HepG2 (cell line): Measurements from ENCODE around the gene CA9. TPM values are rescaled to one million over a fixed set of nuclear protein-coding genes. Genes with fewer than 3 reads are reported as not detected.
A peak's percentile ranks its signal among the peaks of the same experiment; 100 is the strongest.

Source experiments
- ATAC-seq: fragments of 200-7000 bp; cut with Tn5 transposase; 3 replicates; pipeline ENCODE4 v1.9.1; 2020; ENCODE audit warnings: mild to moderate bottlenecking, moderate library complexity
- BruUV-seq: library from RNA; stranded (reverse); fragments of 400-500 nt; replicated peaks from 2 replicates; lab custom pipeline; 2021; lab: Mats Ljungman, UMichigan
- CTCF ChIA-PET: fragments of 300-600 bp; formaldehyde crosslinking; extraction: SDS; loops from one replicate; lab custom pipeline; 2021; ENCODE audit warnings: low total read pairs, inconsistent platforms, low intra/inter-chr PET ratio; lab: Yijun Ruan, JAX
- POLR2A ChIA-PET: fragments of 350-600 bp; sonication (Branson Sonifier 250); formaldehyde crosslinking; loops from one replicate; lab custom pipeline; 2020; ENCODE audit warnings: antibody characterized with exemption, inconsistent platforms; lab: Yijun Ruan, JAX
- DNase-seq: peaks from one replicate; pipeline ENCODE4 v3.0.0-alpha.2; 2015; ENCODE audit warnings: low spot score
- FAIRE-seq: peaks from 3 replicates; lab custom pipeline; 2011; peaks lifted over from hg19 to GRCh38; lab: Jason Lieb, UNC
- H2AFZ ChIP-seq: one replicate; pipeline ENCODE4 v1.6.1; 2011; ENCODE audit warnings: low read length, inconsistent platforms
- H3K27ac ChIP-seq: fragments of 300-600 bp; 3 replicates; pipeline ENCODE4 v1.8.0; 2011; ENCODE audit warnings: mixed run types, mild to moderate bottlenecking, mixed read lengths, low read length, inconsistent platforms; ENCODE audit not compliant: insufficient read depth; ENCODE audit errors: extremely low read length
- H3K27me3 ChIP-seq, 2 experiments: fragments of 200-600 bp in 1 of 2; 2 replicates in 1 of 2; 3 replicates in 1 of 2; pipeline versions ENCODE4 v1.6.0 to v1.8.0; 2011; ENCODE audit warnings: low read length in 2 of 2, mild to moderate bottlenecking in 2 of 2, moderate library complexity in 2 of 2, inconsistent platforms in 1 of 2; ENCODE audit not compliant: insufficient read depth in 2 of 2, control insufficient read depth in 1 of 2
- H3K36me3 ChIP-seq, 2 experiments: fragments of 200-600 bp in 1 of 2; replicated peaks in 1 of 2; 2 replicates in 1 of 2; 3 replicates in 1 of 2; pipeline versions ENCODE4 v1.5.1 to v1.8.0; 2011; ENCODE audit warnings: low read length in 2 of 2, inconsistent platforms in 1 of 2; ENCODE audit not compliant: insufficient read depth in 2 of 2, control insufficient read depth in 1 of 2
- H3K4me1 ChIP-seq: 2 replicates; pipeline ENCODE4 v1.5.1; 2012; ENCODE audit warnings: low read length, inconsistent platforms; ENCODE audit not compliant: insufficient read depth
- H3K4me2 ChIP-seq: 2 replicates; pipeline ENCODE4 v1.6.0; 2011; ENCODE audit warnings: low read depth, low read length, inconsistent platforms
- H3K4me3 ChIP-seq, 3 experiments: fragments of 200-600 bp in 1 of 3; sonication (generic), shearing (Covaris generic) in 1 of 3; replicated peaks in 1 of 3; 2 replicates each; pipeline ENCODE4 v1.5.1; 2011 to 2016; ENCODE audit warnings: low read length in 3 of 3, inconsistent platforms in 2 of 3, low read depth in 2 of 3, mild to moderate bottlenecking in 2 of 3, control low read depth in 1 of 3, mixed read lengths in 1 of 3; ENCODE audit not compliant: insufficient read depth in 1 of 3
- H3K79me2 ChIP-seq: one replicate; pipeline ENCODE4 v1.6.1; 2011; ENCODE audit warnings: low read length, inconsistent platforms; ENCODE audit not compliant: insufficient read depth
- H3K9ac ChIP-seq: 2 replicates; pipeline ENCODE4 v1.6.0; 2011; ENCODE audit warnings: mild to moderate bottlenecking, low read depth, low read length, inconsistent platforms; ENCODE audit not compliant: insufficient read depth
- H3K9me3 ChIP-seq: 2 replicates; pipeline ENCODE4 v1.5.1; 2012; ENCODE audit warnings: mild to moderate bottlenecking, low read length
- H4K20me1 ChIP-seq: 2 replicates; pipeline ENCODE4 v1.6.0; 2011; ENCODE audit warnings: inconsistent platforms, mild to moderate bottlenecking, low read length, moderate library complexity; ENCODE audit not compliant: insufficient read depth
- GFI1 ChIP-seq: sonication (generic); formaldehyde crosslinking; IDR thresholded peaks from 2 replicates; pipeline ENCODE4 v1.5.0; 2020; ENCODE audit warnings: missing genetic modification reagents, mild to moderate bottlenecking, borderline replicate concordance
- HNF4A ChIP-seq: sonication (generic); formaldehyde crosslinking; IDR thresholded peaks from 2 replicates; pipeline ENCODE4 v1.4.0; 2020; ENCODE audit warnings: missing genetic modification reagents
- TIGD3 ChIP-seq: sonication (generic); formaldehyde crosslinking; IDR thresholded peaks from 2 replicates; pipeline ENCODE4 v1.5.1; 2020; ENCODE audit warnings: mild to moderate bottlenecking, missing genetic modification reagents, borderline replicate concordance
- ZFY ChIP-seq: sonication (generic); formaldehyde crosslinking; IDR thresholded peaks from 2 replicates; pipeline ENCODE4 v1.4.0; 2020; ENCODE audit warnings: missing genetic modification reagents
- ZNF235 ChIP-seq: sonication (generic); formaldehyde crosslinking; IDR thresholded peaks from 2 replicates; pipeline ENCODE4 v1.8.1; 2023; ENCODE audit warnings: mild to moderate bottlenecking, missing genetic modification reagents, borderline replicate concordance
- WGBS: methylation state at CpG from one replicate; pipeline ENCODE4 v1.1.6; 2017; ENCODE audit warnings: low lambda C conversion rate; 5-methylcytosine and 5-hydroxymethylcytosine counted together
- in situ Hi-C: cut with HindIII; loops from 2 replicates; pipeline ENCODE4 v1.10.0; 2017; ENCODE audit warnings: low pct_unique_long_range_greater_than_20kb; ENCODE audit not compliant: extremely low pct_ligation_motif_present
- intact Hi-C: fragments of 100-400 bp; cut with micrococcal nuclease; formaldehyde crosslinking; loops from one replicate; pipeline ENCODE4 v1.10.0; 2022; ENCODE audit not compliant: unreplicated experiment
- polyA plus RNA-seq, 8 experiments: library from polyadenylated mRNA; depleted of rRNA in 3 of 8; stranded (reverse) in 7 of 8; unstranded in 1 of 8; fragments of >200 nt; fragmentation: Illumina TruSeq in 4 of 8; extraction: Trizol in 4 of 8; gene quantifications; 2 replicates each; pipeline versions ENCODE4 v1.2.1 to v1.2.3, GENCODE V29; 2011 to 2016; ENCODE audit warnings: low read depth in 4 of 8, missing spikeins in 1 of 8, mixed read lengths in 1 of 8; ENCODE audit not compliant: insufficient read depth in 1 of 8
- total RNA-seq, 5 experiments: library from RNA; depleted of rRNA; stranded (reverse); fragments of >200 nt; fragmentation: Illumina TruSeq; extraction: Trizol; gene quantifications; 2 replicates each; pipeline ENCODE4 v1.2.3, GENCODE V29; 2016; ENCODE audit warnings: low read depth in 1 of 5

Gene CA9
- total and polyA plus RNA-seq, 2 of the 13 experiments (the other 11 are each of a cell fraction or from before 2014, with no cell fraction given), result 0.13 to 152 TPM

DNA sequence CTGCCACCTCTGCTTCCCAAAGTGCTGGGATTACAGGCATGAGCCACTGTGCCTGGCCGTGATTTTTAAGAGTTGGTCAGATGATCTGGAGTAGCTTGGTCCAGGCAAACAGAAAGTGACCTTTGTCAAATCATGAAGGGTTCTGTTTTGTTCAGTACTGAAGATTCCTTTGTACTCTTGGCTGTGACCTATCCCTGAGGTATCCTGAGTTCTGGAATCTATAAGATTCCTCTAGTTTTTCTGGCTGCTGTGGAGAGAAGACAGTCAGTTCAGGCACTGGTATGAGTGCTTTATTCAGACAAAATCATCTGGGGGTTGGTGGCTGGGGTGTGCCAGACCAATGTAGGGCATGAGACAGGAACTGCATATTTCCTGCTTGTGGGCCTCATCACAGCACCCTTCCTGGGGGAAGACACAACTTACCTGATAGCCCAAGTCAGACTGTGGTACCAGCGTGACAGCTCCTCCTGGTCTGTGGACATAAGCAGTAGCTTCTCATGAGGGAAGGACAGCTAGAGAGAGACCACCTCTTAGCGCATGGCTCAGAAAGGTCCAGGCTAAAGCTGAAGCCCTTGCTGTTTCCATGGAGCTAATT is 11.9 kb upstream of the CA9 start:
- H3K4me1 ChIP-seq, result peaks cover 76% of the 10 kb centered on the region
- H3K36me3 ChIP-seq, result peaks cover 8 to 10% of the 10 kb centered on the region in 2 experiments; a peak in 3 of 5 replicates
- H3K27me3 ChIP-seq, result no peaks in the 10 kb centered on the region; a peak in 1 of 5 replicates
- H3K9me3 ChIP-seq, result no peaks in the 10 kb centered on the region
- no peak overlapping the region for H2AFZ ChIP-seq
- ATAC-seq (no peak), FAIRE-seq (no peak)
- H3K27ac ChIP-seq, result peak overlapping the region; percentile 51
- intact Hi-C loops, result loop anchor here (2.0 kb wide), 1 partner anchor 35 kb away; no protein-coding TSS in a partner anchor
- peak overlapping the region; percentile 15; the same call in 1 of the 2 replicates for H3K4me2 ChIP-seq
- TF ChIP-seq TIGD3 (CRISPR knock-in tag), result no peak
- TF ChIP-seq GFI1 (CRISPR knock-in tag), result peak; percentile 50; the same call in 1 of the 2 replicates
- TF ChIP-seq ZNF235 (CRISPR knock-in tag), result peak; percentile 43; the same call in 1 of the 2 replicates
- 0 out of 2 replicates have a peak, but pooled peaks have one; percentile 20 for TF ChIP-seq ZFY (CRISPR knock-in tag)
- peak; percentile 22; the same call in 1 of the 2 replicates for TF ChIP-seq HNF4A (CRISPR knock-in tag)
- TF ChIP-seq, all 625 proteins: peak for 4
- WGBS, result 59% methylated on average over 2 of the region's 3 CpGs
- Histone ChIP-seq H3K4me3 (no peak overlapping the region; a peak in 1 of 6 replicates), H3K79me2 (peaks cover 16% of the 10 kb centered on the region), H4K20me1 (no peaks in the 10 kb centered on the region), H3K9ac (no peak overlapping the region)
- POLR2A ChIA-PET, result interaction anchor here (1.0 to 6.3 kb wide), 10 partner anchors 8 to 153 kb away, joined by 3 to 68 read pairs (median 8); partner anchors contain the start of genes CREB3, GBA2, HINT2 and RGP1
- BruUV-seq, result no TSS peak
- CTCF ChIA-PET, result no interaction called here
- DNase-seq, result peak; percentile 42
- in situ Hi-C loops, result loop anchor here (5.0 kb wide), 1 partner anchor 35 kb away; no protein-coding TSS in a partner anchor
